ENCODE measurements around the gene CLCN1.

Gene CLCN1

GRCh38 chr7:143385891-143386781 lies 70.2 kb downstream of the CLCN1 start:
- H3K27ac ChIP-seq, result peak overlapping the region; percentile 66 to 95
- TF ChIP-seq CTCF (IDR thresholded peaks at IDR 0.05), result no peak
- DNase-seq (ENCODE audit: low spot score), result peak; percentile 76
- H3K4me3 ChIP-seq, result peak overlapping the region; percentile 79

GRCh38 chr7:143387156-143387975 lies 71.5 kb downstream of the CLCN1 start:
- peak overlapping the region; percentile 66 to 95 for H3K27ac ChIP-seq
- peak overlapping the region; percentile 79 for H3K4me3 ChIP-seq
- no peak for DNase-seq (ENCODE audit: low spot score)
- TF ChIP-seq CTCF (IDR thresholded peaks at IDR 0.05), result no peak

GRCh38 chr7:143388051-143388450 lies 72.1 kb downstream of the CLCN1 start:
- no peak for DNase-seq (ENCODE audit: low spot score)
- TF ChIP-seq CTCF (IDR thresholded peaks at IDR 0.05), result no peak
- H3K27ac ChIP-seq, result peak overlapping the region; percentile 66 to 95
- peak overlapping the region; percentile 79 for H3K4me3 ChIP-seq

GRCh38 chr7:143388491-143389101 lies 72.7 kb downstream of the CLCN1 start:
- Histone ChIP-seq H3K4me3 (peak overlapping the region; percentile 23), H3K27ac (peak overlapping the region; percentile 66 to 95)
- TF ChIP-seq CTCF (IDR thresholded peaks at IDR 0.05), result no peak
- DNase-seq (ENCODE audit: low spot score), result no peak

- Histone ChIP-seq H3K27ac (peak overlapping the region; percentile 87 to 95), H3K4me3 (no peak overlapping the region)
- DNase-seq (ENCODE audit: low spot score), result no peak
- no peak for TF ChIP-seq CTCF (IDR thresholded peaks at IDR 0.05)
Measured at GRCh38 chr7:143389316-143390103, 73.6 kb downstream of the CLCN1 start.

GRCh38 chr7:143390104-143390772 lies 74.3 kb downstream of the CLCN1 start:
- no peak for TF ChIP-seq CTCF (IDR thresholded peaks at IDR 0.05)
- no peak for DNase-seq (ENCODE audit: low spot score)
- Histone ChIP-seq H3K27ac (peak overlapping the region; percentile 87 to 95), H3K4me3 (no peak overlapping the region)
